ENCODE results near the gene GMPPA. TPM values are rescaled to one million over a fixed set of nuclear protein-coding genes. Genes with fewer than 3 reads are reported as not detected.

The GMPPA gene
- total RNA-seq, 2 experiments from 2014 or later: 25.2 to 28.4 TPM

GRCh38 chr2:219500135-219500534 is 1.4 kb downstream of the GMPPA start:
- CTCF ChIA-PET: interaction anchor here (0.7 to 11.7 kb wide), 12 partner anchors 8 to 495 kb away, joined by 3 to 211 read pairs (median 4); no protein-coding TSS in a partner anchor
- Mint-ChIP-seq H3K36me3 (ENCODE audit: low read depth) (peaks cover 12% of the 10 kb centered on the region), H3K27ac (no peak overlapping the region), H3K27me3 (ENCODE audit: low read depth) (peaks cover 31% of the 10 kb centered on the region), H3K4me1 (ENCODE audit: low read depth) (peaks cover 28% of the 10 kb centered on the region), H3K4me3 (peak overlapping the region; percentile 91), H3K9me3 (no peaks in the 10 kb centered on the region)
- no peak for DNase-seq
- intact Hi-C loops (cut with micrococcal nuclease): no loop called here

GRCh38 chr2:219501849-219502248 is 3.2 kb downstream of the GMPPA start:
- peaks cover 13% of the 10 kb centered on the region for H3K27me3 Mint-ChIP-seq (ENCODE audit: low read depth)
- peaks cover 25% of the 10 kb centered on the region for H3K36me3 Mint-ChIP-seq (ENCODE audit: low read depth)
- intact Hi-C loops (cut with micrococcal nuclease): no loop called here
- H3K9me3 Mint-ChIP-seq: no peaks in the 10 kb centered on the region
- peaks cover 25% of the 10 kb centered on the region for H3K4me1 Mint-ChIP-seq (ENCODE audit: low read depth)
- H3K27ac Mint-ChIP-seq: no peak overlapping the region
- no peak for DNase-seq
- no peak overlapping the region for H3K4me3 Mint-ChIP-seq
- CTCF ChIA-PET: interaction anchor here (6.0 to 11.7 kb wide), 2 partner anchors 8 to 26 kb away, joined by 27 to 211 read pairs; no protein-coding TSS in a partner anchor

- H3K4me3 Mint-ChIP-seq: no peak overlapping the region
- H3K27me3 Mint-ChIP-seq (ENCODE audit: low read depth): peaks cover 7% of the 10 kb centered on the region
- CTCF ChIA-PET: interaction anchor here (1.3 to 11.7 kb wide), 2 partner anchors 18 to 26 kb away, joined by 3 to 211 read pairs; no protein-coding TSS in a partner anchor
- DNase-seq: no peak
- intact Hi-C loops (cut with micrococcal nuclease): no loop called here
- peaks cover 20% of the 10 kb centered on the region for H3K4me1 Mint-ChIP-seq (ENCODE audit: low read depth)
- H3K9me3 Mint-ChIP-seq: no peaks in the 10 kb centered on the region
- H3K36me3 Mint-ChIP-seq (ENCODE audit: low read depth): peaks cover 29% of the 10 kb centered on the region
- no peak overlapping the region for H3K27ac Mint-ChIP-seq
These were observed 3.9 kb downstream of the GMPPA start for GRCh38 chr2:219502618-219503017.

- CTCF ChIA-PET: interaction anchor here (1.3 kb wide), 1 partner anchor 11 kb away, joined by 3 read pairs; no protein-coding TSS in a partner anchor
- H3K27me3 Mint-ChIP-seq (ENCODE audit: low read depth): peaks cover 12% of the 10 kb centered on the region
- H3K4me1 Mint-ChIP-seq (ENCODE audit: low read depth): peaks cover 12% of the 10 kb centered on the region
- H3K9me3 Mint-ChIP-seq: no peaks in the 10 kb centered on the region
- intact Hi-C loops (cut with micrococcal nuclease): no loop called here
- peaks cover 28% of the 10 kb centered on the region for H3K36me3 Mint-ChIP-seq (ENCODE audit: low read depth)
- no peak overlapping the region for H3K27ac Mint-ChIP-seq
- H3K4me3 Mint-ChIP-seq: no peak overlapping the region
- no peak for DNase-seq
These were observed 6.9 kb downstream of the GMPPA start for GRCh38 chr2:219505585-219505984.

- no peak overlapping the region for H3K4me3 Mint-ChIP-seq
- CTCF ChIA-PET: interaction anchor here (1.1 to 4.1 kb wide), 4 partner anchors 8 to 24 kb away, joined by 3 to 25 read pairs (median 4); partner anchors contain the start of gene GMPPA
- no peak overlapping the region for H3K27ac Mint-ChIP-seq
- peaks cover 28% of the 10 kb centered on the region for H3K36me3 Mint-ChIP-seq (ENCODE audit: low read depth)
- intact Hi-C loops (cut with micrococcal nuclease): no loop called here
- H3K4me1 Mint-ChIP-seq (ENCODE audit: low read depth): peaks cover 12% of the 10 kb centered on the region
- H3K27me3 Mint-ChIP-seq (ENCODE audit: low read depth): peaks cover 17% of the 10 kb centered on the region
- no peaks in the 10 kb centered on the region for H3K9me3 Mint-ChIP-seq
- DNase-seq: no peak
These were observed 7.6 kb downstream of the GMPPA start for GRCh38 chr2:219506153-219506801.

GRCh38 chr2:219506802-219507526 is 8.3 kb downstream of the GMPPA start:
- DNase-seq: no peak
- Mint-ChIP-seq H3K4me1 (ENCODE audit: low read depth) (peaks cover 12% of the 10 kb centered on the region), H3K9me3 (no peaks in the 10 kb centered on the region), H3K36me3 (ENCODE audit: low read depth) (peaks cover 28% of the 10 kb centered on the region), H3K27me3 (ENCODE audit: low read depth) (peaks cover 21% of the 10 kb centered on the region), H3K4me3 (no peak overlapping the region), H3K27ac (no peak overlapping the region)
- CTCF ChIA-PET: interaction anchor here (1.1 to 4.1 kb wide), 9 partner anchors 7 to 104 kb away, joined by 3 to 25 read pairs (median 4); partner anchors contain the start of gene GMPPA
- intact Hi-C loops (cut with micrococcal nuclease): no loop called here

GRCh38 chr2:219507581-219508443 is 9.1 kb downstream of the GMPPA start:
- Mint-ChIP-seq H3K27me3 (ENCODE audit: low read depth) (peaks cover 26% of the 10 kb centered on the region), H3K4me1 (ENCODE audit: low read depth) (peaks cover 12% of the 10 kb centered on the region), H3K36me3 (ENCODE audit: low read depth) (peaks cover 28% of the 10 kb centered on the region), H3K27ac (no peak overlapping the region), H3K4me3 (no peak overlapping the region), H3K9me3 (no peaks in the 10 kb centered on the region)
- CTCF ChIA-PET: interaction anchor here (0.9 to 4.1 kb wide), 11 partner anchors 8 to 105 kb away, joined by 3 to 25 read pairs (median 4); a partner anchor contains a TSS
- intact Hi-C loops (cut with micrococcal nuclease): no loop called here
- DNase-seq: no peak

- peaks cover 28% of the 10 kb centered on the region for H3K36me3 Mint-ChIP-seq (ENCODE audit: low read depth)
- H3K4me1 Mint-ChIP-seq (ENCODE audit: low read depth): peaks cover 16% of the 10 kb centered on the region
- no peak overlapping the region for H3K27ac Mint-ChIP-seq
- H3K4me3 Mint-ChIP-seq: no peak overlapping the region
- CTCF ChIA-PET: interaction anchor here (0.9 to 4.1 kb wide), 8 partner anchors 9 to 33 kb away, joined by 3 to 25 read pairs (median 4); a partner anchor contains a TSS
- peaks cover 31% of the 10 kb centered on the region for H3K27me3 Mint-ChIP-seq (ENCODE audit: low read depth)
- no peaks in the 10 kb centered on the region for H3K9me3 Mint-ChIP-seq
- intact Hi-C loops (cut with micrococcal nuclease): no loop called here
- DNase-seq: no peak
These were observed 9.7 kb downstream of the GMPPA start for GRCh38 chr2:219508444-219508734.

GRCh38 chr2:219508971-219509779 is 10.5 kb downstream of the GMPPA start:
- H3K27me3 Mint-ChIP-seq (ENCODE audit: low read depth): peaks cover 38% of the 10 kb centered on the region
- H3K36me3 Mint-ChIP-seq (ENCODE audit: low read depth): peaks cover 25% of the 10 kb centered on the region
- H3K4me3 Mint-ChIP-seq: peak overlapping the region; percentile 26
- no peak overlapping the region for H3K27ac Mint-ChIP-seq
- DNase-seq: no peak
- peaks cover 24% of the 10 kb centered on the region for H3K4me1 Mint-ChIP-seq (ENCODE audit: low read depth)
- CTCF ChIA-PET: interaction anchor here (0.7 to 4.1 kb wide), 12 partner anchors 9 to 90 kb away, joined by 3 to 27 read pairs (median 6); partner anchors contain the start of gene GMPPA
- H3K9me3 Mint-ChIP-seq: no peaks in the 10 kb centered on the region
- intact Hi-C loops (cut with micrococcal nuclease): loop anchor here (1.0 kb wide), 3 partner anchors 11 to 32 kb away; partner anchors contain the start of gene GMPPA

- DNase-seq: peak; percentile 68
- no peak overlapping the region for H3K27ac Mint-ChIP-seq
These were observed 11.3 kb downstream of the GMPPA start for GRCh38 chr2:219509780-219510511.

More at GRCh38 chr2:219509780-219510511, 11.3 kb downstream of the GMPPA start:
- Mint-ChIP-seq H3K4me3 (peak overlapping the region; percentile 26), H3K9me3 (no peaks in the 10 kb centered on the region), H3K27me3 (ENCODE audit: low read depth) (peaks cover 41% of the 10 kb centered on the region), H3K36me3 (ENCODE audit: low read depth) (peaks cover 18% of the 10 kb centered on the region), H3K4me1 (ENCODE audit: low read depth) (peaks cover 25% of the 10 kb centered on the region)
- intact Hi-C loops (cut with micrococcal nuclease): loop anchor here (1.0 kb wide), 3 partner anchors 12 to 31 kb away; partner anchors contain the start of gene GMPPA
- CTCF ChIA-PET: interaction anchor here (0.7 to 4.1 kb wide), 12 partner anchors 9 to 90 kb away, joined by 3 to 27 read pairs (median 4); partner anchors contain the start of gene GMPPA

Measured in activated naive CD4-positive, alpha-beta T cell treated with anti-CD3 and anti-CD28 coated beads for 36 hours (primary cell).